SK-N-MC (cell line): ENCODE data around the gene TEX2.

ENCODE experiments used
- EZH2 ChIP-seq: fragments of 200-600 bp; sonication (generic); IDR thresholded peaks from one replicate; pipeline ENCODE4 v1.6.1; 2017; ENCODE audit warnings: antibody characterized with exemption
- POLR2AphosphoS5 ChIP-seq: IDR thresholded peaks from 2 replicates; pipeline ENCODE4 v1.6.1; 2012; ENCODE audit warnings: mild to moderate bottlenecking, low read depth, low read length, borderline replicate concordance

GRCh38 chr17:64158831-64159590, 104.0 kb downstream of the TEX2 start:
- no peak for TF ChIP-seq POLR2AphosphoS5
- no peak for TF ChIP-seq EZH2
